Measurements from ENCODE around the gene KPTN.

KPTN gene

DNA sequence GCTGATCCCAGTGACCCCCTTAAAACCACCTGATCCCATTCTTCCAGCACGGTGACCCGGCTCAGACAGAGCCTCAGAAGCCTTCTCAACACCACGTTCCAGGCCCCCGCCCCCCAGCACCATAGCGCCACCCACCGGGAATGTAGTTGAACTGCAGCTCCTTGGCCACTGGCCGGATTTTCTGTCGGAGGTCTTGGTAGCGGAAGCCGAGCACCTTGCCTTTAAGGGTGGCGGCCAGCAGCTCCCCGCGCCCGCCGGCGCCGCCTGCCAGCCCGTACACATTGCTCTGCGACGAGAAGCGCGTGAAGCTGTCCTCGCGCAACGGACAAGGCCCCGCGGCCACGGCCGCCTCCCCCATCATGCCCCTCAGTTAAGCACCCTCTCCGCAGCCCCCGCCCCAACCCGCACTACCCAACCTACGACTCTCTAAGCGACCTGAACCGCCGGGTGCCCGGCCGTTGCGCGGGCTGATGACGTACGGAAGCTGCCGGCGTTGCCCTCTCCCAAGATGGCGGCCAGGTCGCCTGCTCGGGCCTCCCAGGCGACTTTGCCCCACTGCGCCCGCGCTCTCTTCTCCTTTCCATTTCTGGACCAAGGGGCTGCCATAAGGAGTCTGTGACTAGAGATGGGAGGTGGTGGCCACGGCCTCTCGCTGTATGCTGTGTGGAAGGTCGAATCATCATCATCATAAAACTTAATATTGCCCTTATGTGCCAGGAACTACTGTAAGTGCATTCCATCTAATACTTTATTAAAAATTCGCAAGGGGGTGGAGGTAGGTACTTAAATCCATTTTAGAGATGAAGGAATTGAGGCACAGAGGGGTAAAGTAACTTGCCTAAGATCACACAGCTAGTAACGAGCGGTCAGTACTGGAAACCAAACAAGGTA, at the start of gene KPTN:
Gene KPTN (minus strand): TSS at position 420 of the 891 bp plus-strand sequence. CDS start 59 bp downstream, at position 361.
- DNase-seq: peak; percentile 88

- no peak for DNase-seq
Observed at GRCh38 chr19:47531640-47532387, 47.8 kb upstream of the KPTN start.

DNA sequence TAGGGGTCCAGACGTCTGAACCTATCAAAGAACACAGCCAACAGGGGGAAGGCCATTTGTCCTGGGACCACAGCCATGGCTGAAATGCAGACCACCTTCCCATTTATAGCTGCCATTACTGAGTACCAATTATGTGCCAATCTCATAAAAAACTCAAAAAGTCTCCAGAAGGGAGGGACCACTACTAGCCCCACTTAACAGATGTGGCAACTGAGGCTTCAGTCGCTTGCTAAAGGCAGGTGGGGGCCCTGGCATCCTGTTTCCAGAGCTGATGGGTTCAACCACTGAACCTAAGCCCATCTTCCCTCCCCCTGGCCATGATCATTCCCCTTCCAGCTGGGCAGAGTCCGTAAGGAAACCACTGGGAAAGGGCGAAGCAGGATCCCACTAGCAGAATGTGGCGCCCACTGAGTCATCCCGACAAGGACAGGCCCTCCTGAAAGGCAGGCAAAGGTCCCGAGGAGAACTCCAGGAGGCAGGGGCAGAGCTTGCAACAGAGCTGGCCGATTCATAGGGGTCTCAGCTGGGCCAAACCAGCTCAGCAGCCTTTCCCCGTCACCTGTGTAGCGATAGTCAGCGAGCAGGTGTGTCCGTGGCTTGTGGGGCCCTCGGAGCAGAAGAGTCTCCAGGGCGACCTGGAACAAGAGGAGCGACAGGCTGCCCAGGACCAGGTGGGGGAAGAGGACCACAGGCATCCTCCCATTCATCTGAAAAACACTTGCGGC, 45.2 kb upstream of the KPTN start:
- no peak for DNase-seq

DNA sequence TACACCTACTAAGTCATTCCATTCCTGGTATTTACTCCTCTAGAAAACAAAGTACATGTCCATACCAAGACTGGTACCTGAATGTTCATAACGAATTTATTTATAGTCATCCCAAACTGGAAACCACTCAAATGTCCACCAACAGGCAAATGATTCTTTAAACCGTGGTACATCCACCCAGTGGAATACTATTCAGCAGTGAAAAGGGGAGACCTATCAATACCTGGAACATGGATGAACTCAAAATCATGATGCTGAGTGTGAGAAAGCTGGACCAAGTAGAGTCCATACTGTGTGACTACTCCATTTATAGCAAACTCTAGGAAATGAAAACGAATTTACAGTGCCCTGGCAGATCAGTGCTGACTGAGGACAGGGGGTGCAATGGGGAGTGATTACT, 42.8 kb upstream of the KPTN start:
- DNase-seq: no peak

- no peak for DNase-seq
Observed at GRCh38 chr19:47523473-47523872, 39.5 kb upstream of the KPTN start.

DNA sequence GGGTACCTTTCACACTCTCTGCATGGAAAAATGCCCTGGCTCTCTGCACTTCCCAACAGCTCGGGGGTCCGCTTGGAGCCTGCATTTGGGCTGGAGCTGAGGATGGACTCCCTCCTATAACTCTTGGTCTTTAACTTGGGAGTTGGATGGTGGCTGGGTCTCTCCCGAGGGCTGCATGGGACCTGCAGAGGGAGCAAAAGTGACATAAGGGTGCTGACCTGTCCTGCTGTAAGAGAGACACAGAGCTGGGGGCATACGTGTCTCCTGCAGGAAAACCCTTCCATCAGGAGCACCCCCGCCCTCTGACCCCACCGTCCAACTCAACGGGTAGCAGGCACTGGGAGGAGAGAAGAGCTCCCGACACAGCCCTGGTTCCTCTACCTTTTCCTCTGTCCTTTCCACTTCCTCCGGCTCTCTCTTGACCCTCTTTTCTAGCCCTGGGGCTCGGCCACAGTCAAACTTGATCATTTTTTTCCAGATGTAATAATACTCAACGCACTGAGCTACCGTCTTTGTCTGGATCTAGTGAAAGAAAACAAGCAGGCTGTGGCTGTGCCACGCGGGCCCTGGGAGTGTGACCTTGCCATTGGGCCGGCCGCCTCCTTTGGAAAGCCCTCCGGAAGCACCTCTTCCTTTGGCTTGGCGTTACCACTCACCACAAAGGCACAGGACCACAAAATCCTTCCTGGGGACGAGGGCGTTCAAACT, 37.6 kb upstream of the KPTN start:
- DNase-seq: peak; percentile 46

- no peak for DNase-seq
Observed at GRCh38 chr19:47520839-47521238, 36.8 kb upstream of the KPTN start.

GRCh38 chr19:47520343-47520806, 36.4 kb upstream of the KPTN start:
- DNase-seq: no peak

DNA sequence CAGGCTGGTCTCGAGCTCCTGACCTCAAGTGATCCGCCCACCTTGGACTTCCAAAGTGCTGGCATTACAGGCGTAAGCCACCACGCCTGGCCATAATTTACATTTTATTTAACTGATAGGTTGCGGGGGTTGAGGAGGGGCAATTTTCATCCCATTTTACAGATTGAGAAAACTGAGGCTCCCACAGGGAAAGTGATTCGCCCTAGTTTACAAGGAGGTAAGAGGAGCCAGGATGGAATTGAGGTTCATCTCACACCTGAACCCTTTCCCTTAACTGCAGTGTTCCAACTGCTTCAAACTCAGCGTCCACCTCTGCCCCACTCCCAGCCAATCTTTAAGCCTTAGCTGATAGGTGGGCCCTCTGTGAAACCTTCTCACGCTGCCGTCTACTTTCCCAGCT, 34.8 kb upstream of the KPTN start:
- no peak for DNase-seq

DNA sequence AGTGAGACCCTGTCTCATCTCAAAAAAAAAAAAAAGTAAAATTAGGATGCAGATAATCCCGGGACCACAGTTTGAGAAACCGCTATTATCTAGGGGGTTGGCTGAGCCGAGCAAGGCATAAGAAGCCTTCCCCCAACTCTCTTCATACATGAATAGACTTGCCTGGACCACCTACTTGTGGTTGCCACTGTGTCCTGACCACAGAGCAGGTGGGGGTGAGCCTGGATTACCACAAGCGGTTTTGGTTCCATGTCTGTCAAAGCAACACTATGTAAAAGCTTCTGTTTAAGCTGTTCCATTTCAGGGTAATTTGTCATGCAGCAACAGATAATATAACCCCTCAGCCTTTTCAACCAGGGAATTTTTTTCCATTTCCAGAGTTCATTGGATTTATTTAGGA, 34.1 kb upstream of the KPTN start:
- peak; percentile 89 for DNase-seq

DNA sequence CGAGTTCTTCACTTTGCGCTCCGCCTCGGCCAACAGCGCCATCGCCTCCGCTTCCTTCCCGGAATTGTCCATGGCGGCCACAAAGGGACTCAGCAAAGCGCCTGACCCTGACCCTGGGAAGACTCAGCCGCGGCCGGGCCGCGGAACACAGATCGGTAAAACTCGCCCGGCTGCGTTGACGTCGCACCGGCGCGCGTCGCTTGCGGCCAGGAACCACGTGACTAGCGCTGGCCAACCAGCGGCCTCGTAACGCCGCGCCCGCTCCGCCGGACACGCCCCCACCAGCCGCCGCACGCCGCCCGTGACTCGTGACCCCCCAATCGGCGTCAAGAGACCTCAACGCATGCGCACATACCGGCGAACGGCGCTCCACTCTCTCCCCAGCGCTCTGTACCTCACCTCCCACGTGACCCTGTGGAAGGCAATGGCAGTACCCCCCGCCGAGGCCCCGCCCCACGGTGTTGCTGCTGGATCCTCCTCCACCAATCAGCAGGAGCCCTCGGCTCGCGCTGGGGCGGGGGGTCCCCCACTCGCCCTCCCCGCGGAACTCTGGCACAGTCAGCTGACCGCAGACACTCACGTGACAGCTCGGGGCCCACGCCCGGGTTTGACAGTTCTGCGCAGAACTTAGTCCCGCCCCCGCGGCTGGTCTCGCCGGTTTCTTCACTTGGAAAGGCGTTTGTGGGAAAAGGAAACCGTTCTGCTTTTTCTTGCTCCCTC, 31.0 kb upstream of the KPTN start, which contains the start of gene NAPA:
Gene NAPA (minus strand): TSS at position 195 of the 720 bp plus-strand sequence. CDS start 123 bp downstream, at position 72.
- peak; percentile 100 for DNase-seq

DNA sequence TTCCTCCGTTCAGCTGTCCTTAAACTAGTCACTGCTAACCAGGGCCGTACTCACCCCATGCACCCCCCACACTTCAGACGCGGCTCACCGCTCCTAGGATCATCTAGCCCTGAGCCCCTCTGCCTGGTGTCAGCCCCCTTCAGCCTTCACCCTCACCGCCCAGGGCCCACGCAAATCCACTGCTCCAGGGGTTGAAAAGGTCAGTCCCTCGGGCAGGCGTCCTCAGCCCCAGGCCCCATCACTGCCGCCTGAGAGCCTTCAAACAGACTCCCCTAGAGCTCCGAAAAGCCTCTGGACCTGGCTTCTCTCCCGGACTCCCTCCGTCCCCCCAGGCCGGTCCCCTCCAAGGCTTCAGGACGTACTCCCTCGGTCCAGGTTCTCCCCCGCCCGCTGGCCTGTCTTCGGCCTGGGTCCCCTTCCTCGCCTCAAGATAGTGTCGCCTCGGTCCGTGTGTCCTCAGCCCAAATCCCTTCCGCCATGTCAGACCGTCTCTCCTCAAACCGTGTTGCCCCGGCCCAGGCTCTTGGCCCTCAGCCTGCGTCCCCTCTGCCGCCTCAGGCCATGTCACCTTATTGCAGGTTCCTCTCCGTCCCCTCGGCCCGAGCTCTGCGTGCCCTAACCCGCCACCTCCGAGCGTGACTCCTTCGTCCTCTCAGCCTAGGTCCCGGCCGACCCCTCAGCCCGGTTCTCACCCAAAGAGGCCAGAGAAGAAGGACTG, 30.3 kb upstream of the KPTN start:
- DNase-seq: no peak

GRCh38 chr19:47512948-47513319, 28.9 kb upstream of the KPTN start:
- no peak for DNase-seq

- no peak for DNase-seq
Observed at GRCh38 chr19:47512183-47512947, 28.3 kb upstream of the KPTN start.

DNA sequence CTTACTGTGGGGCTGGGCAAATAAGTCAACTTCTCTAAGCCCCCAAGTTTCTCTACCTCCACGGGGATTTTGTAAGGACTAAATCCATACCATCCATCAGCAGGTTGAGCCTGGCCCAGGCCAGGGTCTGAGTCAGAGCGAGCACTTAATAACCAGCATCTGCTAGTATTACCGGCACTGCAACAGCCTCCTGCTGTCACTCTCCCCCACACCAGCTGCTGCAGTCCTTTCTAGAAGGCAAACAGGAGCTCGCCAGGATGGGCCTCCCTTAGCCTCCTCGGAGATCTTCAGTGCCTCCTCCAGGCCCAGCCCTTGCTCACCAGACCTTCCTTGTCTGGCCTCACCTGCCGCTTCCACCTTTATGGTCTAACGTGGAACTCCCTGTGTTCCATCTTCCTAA, 27.7 kb upstream of the KPTN start:
- DNase-seq: no peak

GRCh38 chr19:47511128-47511517, 27.1 kb upstream of the KPTN start:
- DNase-seq: no peak

DNA sequence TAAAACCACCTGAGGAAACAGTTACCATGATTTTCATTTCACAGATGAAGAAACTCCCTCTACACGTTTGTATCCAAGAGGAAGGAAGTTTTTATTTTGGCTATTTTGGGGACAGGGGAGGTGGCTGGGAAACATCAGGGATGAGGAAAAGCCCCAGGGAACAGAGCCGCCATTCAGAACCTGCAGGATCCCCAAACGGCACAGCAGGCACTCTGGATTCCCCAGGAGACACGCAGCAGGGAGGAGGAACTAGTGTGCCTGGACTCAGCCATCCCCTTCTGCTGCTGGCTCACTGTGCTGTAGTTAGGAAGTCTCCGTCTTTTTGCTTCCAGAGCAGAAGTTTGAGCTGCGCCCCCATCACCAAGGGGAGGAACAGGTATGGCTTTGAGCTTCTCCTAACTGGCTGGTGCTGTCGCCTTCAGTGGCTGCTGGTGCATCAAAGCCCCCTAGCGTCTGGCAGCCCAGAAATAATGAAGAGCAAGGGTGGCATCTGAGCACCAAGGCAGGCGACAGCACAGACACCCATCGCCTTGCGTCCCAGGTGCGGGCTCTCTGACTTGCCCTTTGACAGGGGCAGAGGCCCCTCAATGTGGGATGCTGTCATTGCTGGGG, 26.6 kb upstream of the KPTN start:
- no peak for DNase-seq

DNA sequence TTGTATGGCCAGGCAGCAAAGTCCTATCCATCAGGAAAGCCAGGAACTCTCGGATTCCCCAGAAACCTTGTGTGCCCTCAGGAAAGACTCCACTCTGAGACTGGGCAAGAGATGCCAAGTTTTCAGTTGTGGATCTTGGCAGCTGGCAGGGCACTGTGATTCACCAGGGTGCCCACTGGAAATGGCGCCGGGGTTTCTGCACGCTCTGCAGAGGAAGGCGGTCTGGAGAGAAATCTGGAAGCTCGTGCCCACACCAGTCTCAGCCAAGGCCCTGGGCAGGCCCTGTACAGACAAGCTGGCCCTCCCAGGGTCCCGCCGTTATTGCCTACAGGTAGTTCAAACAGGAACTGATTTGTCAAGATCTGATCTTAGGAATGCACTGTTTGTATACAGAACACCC, 26.0 kb upstream of the KPTN start:
- no peak for DNase-seq

DNA sequence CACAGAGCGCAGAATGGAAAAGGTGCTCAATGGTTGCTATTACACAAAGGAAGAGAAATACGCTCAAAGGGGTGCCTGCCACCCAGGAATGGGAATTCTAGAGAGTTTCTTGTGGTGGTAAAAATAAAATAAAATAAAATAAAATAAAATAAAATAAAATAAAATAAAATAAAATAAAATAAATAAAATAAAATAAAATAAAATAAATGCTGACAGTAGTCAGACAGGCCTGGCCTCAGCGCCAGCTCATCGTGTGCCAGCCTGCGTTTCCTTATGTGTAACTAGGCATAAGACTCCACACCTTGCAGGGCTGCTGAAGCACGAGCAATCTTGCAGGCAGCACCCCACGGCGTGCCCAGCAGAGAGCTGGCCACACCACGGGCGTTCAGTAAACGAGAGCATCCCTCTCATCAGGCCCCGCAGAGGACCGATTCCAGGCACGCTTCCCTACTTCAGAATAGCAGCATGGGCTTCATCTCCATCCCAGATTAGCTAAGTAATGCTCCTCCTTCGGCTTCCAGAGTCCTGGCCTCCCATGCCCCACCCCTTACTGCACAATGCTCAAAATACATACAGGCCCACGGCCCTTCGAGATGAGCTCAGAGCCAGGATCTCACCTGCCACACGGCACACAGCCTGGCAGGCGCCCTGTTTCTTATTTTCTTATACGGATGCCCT, 25.3 kb upstream of the KPTN start:
- DNase-seq: no peak

All from GDM1 (cell line).